Aorta (tissue), 5 donors: ENCODE measurements around the gene DMRTA1. TPM values are rescaled to one million over a fixed set of nuclear protein-coding genes. Genes with fewer than 3 reads are reported as not detected.

ENCODE experiments used
- ATAC-seq: fragments of 200-7000 bp; cut with Tn5 transposase; one replicate; pipeline ENCODE4 v1.9.1; 2022; ENCODE audit warnings: moderate library complexity; ENCODE audit not compliant: low FRiP score
- DNase-seq, 2 donors: peaks; one replicate each; pipeline ENCODE4 v3.0.0-alpha.2; 2020
- H3K27ac ChIP-seq, 2 donors: one replicate each; pipeline ENCODE4 v1.5.1; 2013; ENCODE audit warnings: low read length in 2 of 2, mild to moderate bottlenecking in 2 of 2, moderate library complexity in 2 of 2, control low read depth in 1 of 2, inconsistent platforms in 1 of 2, low read depth in 1 of 2
- H3K27me3 ChIP-seq, 2 donors: one replicate each; pipeline ENCODE4 v1.6.1; 2013; ENCODE audit warnings: control low read depth in 1 of 2, low read length in 1 of 2, mild to moderate bottlenecking in 1 of 2, moderate library complexity in 1 of 2; ENCODE audit not compliant: insufficient read depth in 2 of 2, control insufficient read depth in 1 of 2
- H3K36me3 ChIP-seq, 2 donors: one replicate each; pipeline ENCODE4 v1.6.1; 2013; ENCODE audit warnings: control low read depth in 1 of 2, low read length in 1 of 2, mild to moderate bottlenecking in 1 of 2; ENCODE audit not compliant: insufficient read depth in 2 of 2, control insufficient read depth in 1 of 2
- H3K4me1 ChIP-seq, 2 donors: one replicate each; pipeline ENCODE4 v1.6.1; 2013; ENCODE audit warnings: low read length in 2 of 2, control low read depth in 1 of 2, mild to moderate bottlenecking in 1 of 2, moderate library complexity in 1 of 2; ENCODE audit not compliant: insufficient read depth in 2 of 2, control insufficient read depth in 1 of 2
- H3K4me3 ChIP-seq, 2 donors: one replicate each; pipeline ENCODE4 v1.5.1; 2013; ENCODE audit warnings: low read length in 2 of 2, control low read depth in 1 of 2, mild to moderate bottlenecking in 1 of 2
- H3K9me3 ChIP-seq: one replicate; pipeline ENCODE4 v1.6.1; 2013; ENCODE audit warnings: mild to moderate bottlenecking, low read length; ENCODE audit not compliant: control insufficient read depth
- WGBS, 2 donors: extraction: QIAGEN DNeasy Blood & Tissue Kit; methylation state at CpG; one replicate each; pipeline ENCODE4 v1.1.7; 2013; 5-methylcytosine and 5-hydroxymethylcytosine counted together
- intact Hi-C, 2 donors: fragments of 100-400 bp; cut with DNase I; formaldehyde crosslinking; loops; one replicate each; pipeline versions ENCODE4 v1.14.2 to v1.15.0; 2022
- polyA plus RNA-seq, 2 donors: library from polyadenylated mRNA; stranded (reverse); fragments of 200-250 nt; gene quantifications; one replicate each; pipeline ENCODE4 v1.2.3, GENCODE V29; 2013
- total RNA-seq, 2 donors: library from RNA; stranded (reverse); fragmentation: NEBNext Ultra II Directional; extraction: Animal tissue kit (Norgen Biotek cat#: 25700); gene quantifications; one replicate each; pipeline ENCODE4 v1.2.1, GENCODE V29; 2021
- donor health status: healthy with polysubstance abuse.
- donor health status: Bipolar disorder and iron deficiency.
- donor health status: DM: no; HTN: no; CAD: no.
- donor health status: DM: no; HTN: no; CAD: no.
- donor health status: DM: yes; HTN: yes; CAD: no.

Gene DMRTA1
- total and polyA plus RNA-seq, 4 donors, result 0.13 to 0.39 TPM; not detected in 2

DNA sequence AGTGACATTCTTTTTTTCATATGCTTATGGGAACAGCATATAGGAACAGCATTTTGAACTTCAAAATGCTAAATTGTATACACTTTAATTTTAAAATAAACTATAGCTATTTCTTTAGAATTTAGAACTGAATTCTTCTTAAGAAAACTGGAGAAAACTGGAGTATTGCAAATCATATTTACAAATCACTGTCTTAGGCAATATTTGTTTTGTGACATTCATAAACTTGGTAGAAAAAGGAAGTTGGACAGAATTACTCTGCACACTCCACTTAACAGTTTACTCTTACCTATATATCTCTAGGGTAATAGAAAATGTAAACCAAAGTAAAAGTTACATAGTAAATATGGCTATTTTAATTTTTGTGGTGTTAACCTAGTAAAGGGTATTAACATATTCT, 3.1 kb downstream of the DMRTA1 start:
- Histone ChIP-seq H3K27ac (no peak overlapping the region), H3K27me3 (no peaks in the 10 kb centered on the region), H3K4me3 (no peak overlapping the region), H3K9me3 (no peaks in the 10 kb centered on the region), H3K4me1 (peaks cover 0 to 4% of the 10 kb centered on the region in 2 donors), H3K36me3 (no peaks in the 10 kb centered on the region)
- ATAC-seq, result no peak
- intact Hi-C loops, result loop anchor here (2.0 to 10.0 kb wide), 6 partner anchors 142 to 637 kb away; no protein-coding TSS in a partner anchor
- DNase-seq, result no peak

DNA sequence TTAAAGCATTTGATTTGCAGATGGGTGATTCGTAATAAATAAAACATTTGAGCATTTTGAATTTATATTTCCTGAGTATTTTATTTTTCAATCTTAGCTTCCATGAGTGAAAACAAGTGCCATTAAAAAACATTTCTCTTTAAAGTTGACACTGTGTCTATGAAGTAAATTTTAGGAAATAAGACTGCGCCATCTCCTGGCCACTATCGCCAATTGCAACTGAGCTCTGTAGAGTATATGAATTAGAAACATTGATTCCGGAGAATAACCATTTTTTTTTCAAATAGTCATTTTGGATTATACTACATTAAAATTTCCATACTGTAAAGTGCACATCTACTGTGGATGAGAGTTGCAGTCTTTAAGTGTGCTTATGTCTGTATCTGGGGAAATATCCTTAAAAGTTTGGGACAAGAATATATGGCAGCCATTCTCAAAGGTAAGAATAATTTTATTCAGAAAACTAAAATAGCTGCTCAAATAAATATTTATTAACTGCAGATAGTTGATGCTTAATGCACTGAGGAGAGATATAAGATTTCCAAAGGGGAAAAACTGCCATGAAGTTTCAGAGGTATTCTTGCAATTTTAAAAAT, 5.9 kb downstream of the DMRTA1 start:
- no peaks in the 10 kb centered on the region for H3K36me3 ChIP-seq
- no peak overlapping the region for H3K27ac ChIP-seq
- ATAC-seq (peak; percentile 65), DNase-seq (peak; percentile 54 to 74)
- WGBS, 2 donors, result 10 to 15% methylated on average over 4 of the region's 4 CpGs
- H3K9me3 ChIP-seq, result no peaks in the 10 kb centered on the region
- no peaks in the 10 kb centered on the region for H3K27me3 ChIP-seq
- intact Hi-C loops, result loop anchor here (5.0 kb wide), 4 partner anchors 145 to 640 kb away; no protein-coding TSS in a partner anchor
- peaks cover 0 to 2% of the 10 kb centered on the region in 2 donors for H3K4me1 ChIP-seq
- no peak overlapping the region for H3K4me3 ChIP-seq

DNA sequence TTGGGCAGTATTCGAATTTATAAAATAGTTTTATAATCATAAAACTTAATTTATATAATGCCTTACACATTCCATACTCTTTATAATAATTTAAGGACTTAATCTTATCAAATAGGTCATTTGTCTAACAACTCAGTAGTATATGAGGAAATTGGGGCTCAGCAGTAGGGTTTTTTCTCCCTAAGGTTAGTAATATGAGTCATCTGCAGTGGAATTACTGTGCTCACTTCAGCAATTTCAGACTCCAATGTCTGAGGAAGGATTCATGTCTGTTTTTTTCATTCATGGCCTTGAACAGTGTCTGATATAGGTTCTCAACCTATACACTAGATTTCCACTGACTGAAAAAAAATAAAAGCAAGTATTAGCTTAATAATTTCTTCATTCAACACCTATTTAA, 7.4 kb downstream of the DMRTA1 start:
- no peak for DNase-seq
- no peaks in the 10 kb centered on the region for H3K9me3 ChIP-seq
- no peak for ATAC-seq
- H3K4me1 ChIP-seq, result no peaks in the 10 kb centered on the region
- H3K4me3 ChIP-seq, result no peak overlapping the region
- intact Hi-C loops, result loop anchor here (5.0 kb wide), 4 partner anchors 147 to 642 kb away; no protein-coding TSS in a partner anchor
- WGBS, 2 donors, result 0 to 17% methylated on average over 1 of the region's 1 CpG
- H3K36me3 ChIP-seq, result no peaks in the 10 kb centered on the region
- no peaks in the 10 kb centered on the region for H3K27me3 ChIP-seq
- H3K27ac ChIP-seq, result no peak overlapping the region

DNA sequence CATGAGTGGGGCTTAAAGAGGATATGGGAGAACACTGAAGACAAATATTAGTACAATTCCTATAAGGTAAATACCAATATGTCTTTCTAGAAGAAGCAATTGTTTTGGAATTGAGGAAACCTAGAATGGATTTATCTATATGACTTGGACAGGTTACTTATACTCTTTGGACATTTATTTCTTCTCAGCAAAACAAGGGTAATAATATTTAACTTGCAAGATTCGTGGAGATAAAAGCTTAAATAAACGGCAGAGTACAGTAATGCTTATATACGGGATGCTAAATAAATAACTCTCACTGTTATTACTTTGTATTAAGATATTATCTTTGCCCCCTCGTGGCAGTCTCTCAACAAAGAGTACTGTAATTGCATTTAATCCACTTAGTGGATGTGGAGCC, 8.6 kb downstream of the DMRTA1 start:
- Histone ChIP-seq H3K9me3 (no peaks in the 10 kb centered on the region), H3K36me3 (no peaks in the 10 kb centered on the region), H3K4me1 (no peaks in the 10 kb centered on the region), H3K27ac (no peak overlapping the region), H3K27me3 (no peaks in the 10 kb centered on the region), H3K4me3 (no peak overlapping the region)
- no peak for ATAC-seq
- 41 to 55% methylated on average over 4 of the region's 4 CpGs for WGBS, 2 donors
- no peak for DNase-seq
- intact Hi-C loops, result no loop called here

DNA sequence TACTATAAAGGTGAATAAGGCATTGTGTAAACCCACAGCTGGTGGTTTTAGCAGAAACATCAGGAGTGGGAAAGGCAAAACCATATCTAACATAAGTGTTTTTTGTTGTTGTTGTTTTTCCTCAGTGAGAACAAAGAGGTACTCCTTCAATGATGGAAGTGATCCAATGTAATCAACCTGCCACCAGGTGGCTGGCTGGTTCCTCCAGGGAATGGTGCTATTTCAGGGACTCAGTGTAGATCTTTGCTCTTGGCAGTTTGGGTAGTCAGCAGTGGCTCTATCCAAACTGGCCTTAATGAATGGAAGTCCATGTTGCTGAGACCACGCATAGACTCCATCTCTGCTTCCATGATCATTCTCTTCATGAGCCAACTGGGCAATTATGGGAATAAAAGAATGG, 10.8 kb downstream of the DMRTA1 start:
- Histone ChIP-seq H3K27ac (no peak overlapping the region), H3K4me3 (no peak overlapping the region), H3K9me3 (no peaks in the 10 kb centered on the region), H3K4me1 (no peaks in the 10 kb centered on the region), H3K36me3 (no peaks in the 10 kb centered on the region), H3K27me3 (no peaks in the 10 kb centered on the region)
- intact Hi-C loops, result no loop called here
- DNase-seq (no peak), ATAC-seq (no peak)
- 86 to 91% methylated on average over 1 of the region's 1 CpG for WGBS, 2 donors

DNA sequence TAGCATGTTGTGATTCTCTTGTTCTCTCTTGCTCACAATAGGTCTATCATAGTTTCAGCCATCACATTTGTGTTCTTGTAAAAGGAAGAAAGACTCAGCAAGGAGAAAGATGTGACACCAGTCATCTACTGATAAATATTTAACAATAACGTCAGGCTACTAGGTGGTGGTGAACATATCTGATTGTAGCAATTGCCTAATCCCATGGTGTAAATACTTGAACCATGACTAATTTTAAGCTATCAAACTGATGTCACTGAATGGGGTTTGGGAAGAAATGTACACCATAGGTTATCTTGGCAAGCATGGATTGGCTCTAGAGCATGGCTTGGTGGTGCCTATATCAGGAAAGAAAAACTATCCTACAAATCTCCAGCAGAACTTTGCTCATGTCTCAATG, 16.6 kb downstream of the DMRTA1 start:
- Histone ChIP-seq H3K27ac (no peak overlapping the region), H3K4me1 (no peaks in the 10 kb centered on the region), H3K4me3 (no peak overlapping the region), H3K36me3 (no peaks in the 10 kb centered on the region), H3K9me3 (no peaks in the 10 kb centered on the region), H3K27me3 (no peaks in the 10 kb centered on the region)
- no peak for DNase-seq
- intact Hi-C loops, result no loop called here
- 55 to 67% methylated on average over 1 of the region's 1 CpG for WGBS, 2 donors
- no peak for ATAC-seq

DNA sequence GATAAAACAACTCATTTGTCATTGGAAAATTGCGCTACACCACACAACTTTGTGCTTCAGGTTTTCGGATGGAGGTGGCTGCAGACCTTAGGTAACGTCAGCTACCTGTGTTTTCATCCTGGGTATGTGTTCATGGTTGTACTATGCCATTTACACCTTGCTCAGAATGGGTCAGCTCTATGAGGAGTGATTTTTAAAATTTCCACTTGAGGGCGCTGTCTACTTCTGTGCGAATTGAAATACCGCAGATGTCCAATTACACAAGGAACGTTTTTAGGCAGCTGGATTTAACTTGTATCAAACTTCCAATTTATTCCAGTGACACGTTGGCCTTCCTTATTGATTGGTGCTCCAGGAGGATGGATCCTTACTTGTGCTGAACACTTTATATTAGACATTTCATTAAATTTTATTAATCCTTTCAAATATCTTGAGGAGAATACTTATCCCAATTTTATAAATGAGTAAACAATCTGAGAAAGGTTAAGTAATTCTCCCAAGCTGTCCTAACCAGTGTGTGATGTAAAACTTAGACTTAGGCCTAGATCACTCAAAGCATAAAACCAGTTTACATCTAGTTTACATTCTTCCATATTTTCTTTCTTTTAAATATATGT, 23.4 kb downstream of the DMRTA1 start:
- WGBS, 2 donors, result 4 to 5% methylated on average over 8 of the region's 8 CpGs
- Histone ChIP-seq H3K27me3 (no peaks in the 10 kb centered on the region), H3K4me3 (no peak overlapping the region), H3K4me1 (no peaks in the 10 kb centered on the region), H3K9me3 (no peaks in the 10 kb centered on the region), H3K36me3 (no peaks in the 10 kb centered on the region), H3K27ac (no peak overlapping the region)
- intact Hi-C loops, result no loop called here
- DNase-seq (no peak), ATAC-seq (no peak)

DNA sequence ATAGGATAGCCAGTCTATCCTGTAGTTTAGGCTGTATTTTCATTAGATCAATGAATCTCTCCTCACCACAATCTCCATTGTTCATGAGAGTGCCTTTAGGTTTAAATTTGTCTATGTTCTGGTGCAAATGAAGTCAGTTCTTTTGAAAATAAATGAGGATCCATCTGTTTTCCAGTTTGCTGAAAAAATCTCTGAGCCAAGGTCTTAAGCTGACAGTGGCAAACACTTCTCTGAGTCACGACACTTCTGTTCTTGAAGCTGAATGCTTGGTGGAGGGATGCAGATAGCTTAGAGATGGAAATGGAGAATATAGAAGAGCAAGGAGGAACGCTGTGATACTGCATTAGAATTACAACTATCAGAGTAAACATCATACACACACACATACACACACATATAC, 34.9 kb downstream of the DMRTA1 start:
- Histone ChIP-seq H3K9me3 (peaks cover 2% of the 10 kb centered on the region), H3K4me3 (no peak overlapping the region), H3K36me3 (no peaks in the 10 kb centered on the region), H3K27ac (no peak overlapping the region), H3K27me3 (no peaks in the 10 kb centered on the region), H3K4me1 (no peaks in the 10 kb centered on the region)
- ATAC-seq (no peak), DNase-seq (no peak)
- intact Hi-C loops, result no loop called here
- 56 to 58% methylated on average over 2 of the region's 2 CpGs for WGBS, 2 donors

DNA sequence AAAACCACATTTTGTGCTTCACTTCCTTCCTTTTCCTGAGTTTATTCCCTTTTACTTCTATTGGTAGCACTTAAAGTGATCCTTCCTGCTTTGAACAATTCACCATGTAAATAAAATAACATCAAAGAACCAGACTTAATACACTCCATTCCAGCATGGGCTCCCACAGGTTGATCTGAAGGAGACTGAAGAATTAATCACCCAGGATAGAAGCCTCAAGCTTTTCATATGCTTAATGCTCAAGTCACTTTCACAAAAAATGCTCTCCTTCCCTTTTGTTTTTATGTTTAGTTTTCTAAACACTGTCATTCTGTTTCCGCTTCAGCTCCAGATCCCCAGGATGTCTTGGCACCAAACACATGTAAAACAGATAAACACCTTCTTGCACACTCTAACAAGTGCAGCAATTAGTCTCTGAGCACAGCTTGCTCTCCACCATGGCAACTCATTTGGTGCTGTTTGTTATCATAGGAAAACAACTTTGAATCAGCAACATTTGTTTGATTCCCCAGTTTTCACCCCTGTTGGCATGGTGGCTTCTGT, 37.0 kb downstream of the DMRTA1 start:
- DNase-seq (no peak), ATAC-seq (no peak)
- Histone ChIP-seq H3K27me3 (no peaks in the 10 kb centered on the region), H3K9me3 (peaks cover 2% of the 10 kb centered on the region), H3K4me1 (no peaks in the 10 kb centered on the region), H3K36me3 (no peaks in the 10 kb centered on the region), H3K27ac (no peak overlapping the region), H3K4me3 (no peak overlapping the region)
- intact Hi-C loops, result no loop called here
- 26 to 28% methylated on average over 1 of the region's 1 CpG for WGBS, 2 donors
